NCI-H2081 (cell line): ENCODE measurements around the gene GALNT1.

Experiments
- DNase-seq, 2 experiments: peaks; one replicate each; lab custom pipeline; 2025; lab: John Stamatoyannopoulos, UW

Gene GALNT1

DNA sequence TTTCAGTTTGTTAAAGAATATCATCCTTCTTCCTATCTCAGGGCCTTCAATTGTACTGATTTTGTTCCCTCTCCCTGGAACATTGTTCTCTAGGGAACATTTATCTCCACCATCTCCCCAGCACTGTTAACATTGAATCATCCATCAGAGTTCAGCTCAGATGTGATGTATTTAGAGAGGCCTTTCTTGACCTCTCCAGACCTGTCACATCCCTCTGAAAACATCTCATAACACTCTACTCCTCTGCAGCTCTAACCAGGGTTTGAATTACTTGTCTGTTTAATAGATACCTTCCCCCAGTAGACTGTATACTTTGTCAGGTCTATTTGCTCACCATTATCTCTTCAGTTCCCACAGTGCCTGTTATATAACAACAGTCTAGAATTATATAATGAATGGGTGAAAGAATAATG lies 98.6 kb downstream of the GALNT1 start:
- DNase-seq = peak; percentile 20 to 67

DNA sequence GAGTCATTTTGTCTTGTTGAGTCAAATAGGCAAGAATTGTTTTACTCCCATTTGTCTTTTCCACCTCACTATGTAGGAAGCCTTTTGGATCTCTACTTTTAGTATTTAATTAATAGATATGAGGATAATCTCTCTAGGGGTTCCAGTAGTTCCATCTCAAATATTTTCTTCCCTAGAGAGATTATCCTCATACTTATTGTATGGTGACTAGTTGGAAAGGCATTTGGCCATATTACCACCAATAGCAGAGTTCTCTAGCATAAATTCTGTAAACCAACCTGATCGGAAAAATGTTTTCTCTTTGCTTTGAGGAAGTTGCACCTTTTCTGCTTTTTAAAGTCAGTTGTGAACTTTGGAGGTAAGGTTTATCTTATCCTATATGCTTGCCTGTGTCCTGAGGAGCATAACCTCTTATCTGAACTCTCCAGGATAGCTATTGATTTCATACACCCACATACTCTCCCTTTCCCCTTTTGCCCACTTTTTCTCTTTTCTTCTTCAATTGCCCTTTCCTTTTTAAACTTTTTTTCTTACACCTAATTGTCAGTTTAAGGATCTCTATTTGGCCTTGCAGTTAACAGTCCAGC lies 100.8 kb downstream of the GALNT1 start:
- no peak for DNase-seq

GRCh38 chr18:35683021-35683420 lies 101.5 kb downstream of the GALNT1 start:
- DNase-seq = no peak

DNA sequence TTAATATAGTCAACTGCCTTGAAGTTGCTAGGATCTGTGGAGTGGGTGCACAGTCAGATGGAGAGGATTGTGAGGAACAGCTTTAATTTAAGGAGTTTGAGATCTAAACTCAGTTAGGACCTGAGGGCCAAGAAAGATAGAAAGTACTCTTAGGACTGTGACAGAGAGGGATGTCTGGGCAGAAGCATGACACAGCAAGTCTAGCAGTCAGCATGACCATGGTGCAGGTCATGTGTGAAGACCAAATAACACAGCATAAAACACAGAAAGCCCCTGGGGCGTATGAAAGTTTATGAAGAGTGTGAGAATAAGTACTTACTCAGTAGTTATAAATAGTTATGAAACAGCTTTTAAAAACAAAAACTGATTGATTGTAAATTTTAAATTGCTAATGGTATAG lies 107.2 kb downstream of the GALNT1 start:
- no peak for DNase-seq

- no peak for DNase-seq
These were observed 108.2 kb downstream of the GALNT1 start for GRCh38 chr18:35689728-35690127.

GRCh38 chr18:35691625-35692024 lies 110.1 kb downstream of the GALNT1 start:
- no peak for DNase-seq

DNA sequence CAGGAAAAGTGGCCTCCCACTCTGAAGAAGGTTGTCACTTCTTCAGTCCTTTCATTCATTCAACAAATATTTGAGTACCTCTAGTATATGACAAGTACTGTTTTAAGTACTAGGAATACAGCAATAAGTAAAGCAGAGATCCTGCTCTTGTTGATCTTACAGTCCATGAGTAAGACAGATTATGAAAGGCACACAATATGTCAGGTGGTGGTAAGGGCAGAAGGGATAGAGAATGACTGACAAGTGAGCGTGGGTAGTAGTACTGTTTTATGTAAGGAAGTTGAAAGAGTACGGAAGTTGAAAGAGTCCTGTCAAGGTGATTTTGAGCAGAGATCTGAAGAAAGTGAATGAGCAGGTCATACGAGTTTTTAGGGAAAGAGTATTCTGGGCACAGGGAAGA lies 111.3 kb downstream of the GALNT1 start:
- no peak for DNase-seq

DNA sequence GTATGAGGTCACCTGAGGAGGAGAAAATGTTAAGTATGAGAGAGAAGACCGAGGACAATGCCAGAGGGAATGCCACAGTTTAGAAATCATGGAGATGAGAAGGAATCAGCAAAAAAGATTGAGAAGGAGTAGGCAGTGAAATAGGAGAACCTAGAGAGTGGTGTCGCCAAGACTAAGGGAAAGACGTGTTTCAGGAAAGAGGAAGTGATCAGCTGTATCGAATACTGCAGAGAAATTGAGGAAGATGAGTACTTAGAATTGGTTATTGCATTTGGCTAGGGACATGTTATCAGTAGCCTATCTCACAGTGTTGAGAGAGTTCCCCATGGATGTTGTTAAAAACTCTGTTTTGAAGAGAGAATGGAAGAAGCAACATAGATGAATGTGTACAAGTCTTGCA lies 112.3 kb downstream of the GALNT1 start:
- DNase-seq = no peak

DNA sequence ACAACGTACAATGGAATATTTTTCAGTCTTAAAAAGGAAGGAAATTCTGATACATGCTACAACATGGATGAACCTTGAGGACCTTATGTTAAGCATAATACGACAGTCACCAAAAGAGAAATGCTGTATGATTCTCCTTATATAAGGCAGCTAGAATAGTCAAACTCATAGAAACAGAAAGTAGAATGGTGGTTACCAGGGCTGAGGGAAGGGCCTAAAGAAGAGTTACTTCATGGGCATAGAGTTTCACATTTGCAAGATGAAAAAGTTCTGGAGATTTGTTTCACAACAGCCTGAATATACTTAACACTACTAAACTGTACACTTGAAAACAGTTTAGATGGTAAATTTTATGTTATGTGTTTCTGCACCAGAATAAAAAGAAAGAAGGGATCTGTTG lies 113.3 kb downstream of the GALNT1 start:
- no peak for DNase-seq

GRCh38 chr18:35695384-35695783 lies 113.8 kb downstream of the GALNT1 start:
- no peak for DNase-seq

- DNase-seq = no peak
These were observed 114.3 kb downstream of the GALNT1 start for GRCh38 chr18:35695803-35696202.

DNA sequence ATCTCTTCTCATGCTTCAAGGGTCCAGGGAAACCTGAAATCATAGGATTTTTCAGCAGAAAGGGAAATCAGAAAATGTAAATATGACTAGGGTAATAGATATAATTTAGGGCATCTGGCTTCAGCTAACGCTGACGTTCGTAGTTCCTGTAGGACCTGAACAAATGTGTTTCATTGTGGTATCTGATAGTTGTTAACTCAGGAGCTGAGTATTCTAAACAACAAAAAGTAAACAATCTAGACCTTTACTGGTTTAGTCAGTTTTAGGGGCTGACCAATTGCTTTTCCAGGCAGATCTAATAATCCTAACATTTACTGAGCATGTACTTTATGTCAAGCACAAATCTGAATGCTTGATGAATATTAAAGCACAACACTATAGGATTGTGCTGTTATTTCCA lies 114.8 kb downstream of the GALNT1 start:
- no peak for DNase-seq

DNA sequence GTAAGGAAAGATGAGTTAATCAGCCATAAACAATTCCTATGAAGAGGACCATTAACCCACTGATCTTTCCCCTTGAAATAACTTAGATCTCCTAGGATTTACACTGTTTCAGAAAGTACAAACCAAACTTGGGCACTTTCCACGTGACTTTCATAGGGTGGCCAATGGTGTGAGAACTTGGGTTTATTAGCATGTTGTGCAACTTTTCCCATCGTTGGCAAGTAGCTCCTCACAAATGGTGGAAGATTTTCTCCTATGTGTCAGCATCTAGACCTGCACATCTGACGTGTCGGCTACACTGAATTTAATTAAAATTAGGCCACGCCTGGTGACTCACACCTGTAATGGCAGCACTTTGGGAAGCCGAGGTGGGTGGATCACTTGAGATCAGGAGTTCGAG lies 116.3 kb downstream of the GALNT1 start:
- no peak for DNase-seq

DNA sequence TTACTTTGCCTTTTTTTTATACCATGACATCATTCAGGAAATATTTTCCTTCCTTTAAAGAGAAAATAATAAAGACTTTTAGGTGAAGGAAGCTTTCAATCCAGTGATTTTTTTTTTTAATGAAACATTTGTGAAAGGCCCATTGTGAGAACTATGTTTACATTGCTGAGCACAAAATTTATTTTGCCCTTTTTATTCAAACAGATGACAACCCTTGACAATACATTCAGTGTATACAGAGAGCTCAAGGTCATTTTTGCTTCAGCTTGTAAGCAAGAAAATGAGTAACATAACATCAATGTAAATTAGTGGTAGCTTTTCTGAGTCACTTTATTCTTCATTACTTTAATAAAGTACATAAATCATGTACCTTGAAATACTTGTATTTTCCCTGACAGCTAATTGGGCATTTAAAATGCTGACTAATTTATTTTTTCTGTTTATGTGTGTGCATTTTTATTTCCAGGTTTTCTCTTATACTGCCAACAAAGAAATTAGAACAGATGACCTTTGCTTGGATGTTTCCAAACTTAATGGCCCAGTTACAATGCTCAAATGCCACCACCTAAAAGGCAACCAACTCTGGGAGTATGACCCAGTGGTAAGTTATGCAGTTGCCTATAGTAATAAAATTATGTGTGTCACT lies 121.6 kb downstream of the GALNT1 start:
- peak; percentile 0 to 13 for DNase-seq

GRCh38 chr18:35705988-35706387 lies 124.4 kb downstream of the GALNT1 start:
- no peak for DNase-seq

GRCh38 chr18:35707247-35707646 lies 125.7 kb downstream of the GALNT1 start:
- no peak for DNase-seq

GRCh38 chr18:35707674-35708073 lies 126.1 kb downstream of the GALNT1 start:
- no peak for DNase-seq

- no peak for DNase-seq
These were observed 129.0 kb downstream of the GALNT1 start for GRCh38 chr18:35710581-35710980.

DNA sequence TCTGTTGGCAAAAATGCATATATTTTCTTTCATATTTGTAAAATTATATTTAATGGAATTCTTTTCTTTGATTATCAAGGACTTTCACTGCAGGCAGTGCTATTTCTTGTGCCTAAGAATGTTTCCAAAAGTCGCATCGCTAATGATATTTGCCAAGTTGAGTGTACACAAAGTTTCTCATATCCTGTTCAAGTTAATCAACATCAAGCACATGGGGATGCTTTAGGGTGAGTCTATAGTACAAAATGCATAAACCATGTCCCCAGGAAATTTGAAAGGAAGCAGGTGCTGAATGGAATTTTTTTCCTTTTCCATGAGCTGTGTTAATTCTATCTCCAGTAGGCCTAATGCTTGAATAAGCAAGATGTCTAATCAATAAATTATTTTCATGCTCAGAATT lies 129.7 kb downstream of the GALNT1 start:
- no peak for DNase-seq

DNA sequence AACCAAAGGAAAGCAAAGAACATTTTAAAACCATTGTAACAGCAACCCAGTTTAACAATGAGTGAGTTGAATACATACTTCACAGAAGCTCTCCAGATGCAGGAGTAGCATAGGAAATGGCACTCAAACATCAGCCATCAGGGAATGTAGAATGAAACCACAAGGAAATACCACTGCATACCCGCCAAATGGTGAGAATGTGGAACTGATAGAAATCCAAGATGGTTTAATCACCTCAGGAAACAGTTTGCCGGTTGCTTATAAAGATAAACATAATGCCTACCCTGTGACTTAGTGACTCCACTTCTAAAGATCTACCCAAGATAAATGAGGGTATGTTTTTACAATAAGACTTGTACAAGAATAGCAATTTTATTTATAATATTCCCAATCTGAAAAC lies 132.0 kb downstream of the GALNT1 start:
- no peak for DNase-seq

DNA sequence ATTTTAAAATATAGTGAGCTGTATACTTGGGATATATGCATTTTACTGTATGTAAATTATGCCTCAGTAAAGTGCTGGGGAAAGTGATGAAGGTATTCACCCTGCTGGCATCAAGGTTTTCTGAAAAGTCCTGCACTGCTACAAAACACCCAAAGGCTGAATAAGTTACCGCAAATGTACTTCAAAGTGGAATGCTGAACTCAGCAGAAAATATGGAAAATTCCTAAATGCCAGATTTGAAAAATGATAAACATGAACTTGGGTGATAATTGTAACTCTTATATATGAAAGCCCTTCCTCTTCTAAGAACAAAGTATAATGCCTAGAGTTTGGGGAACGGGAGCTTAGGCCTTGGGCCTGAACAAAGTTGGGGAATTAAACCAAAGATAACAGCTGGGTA lies 133.0 kb downstream of the GALNT1 start:
- DNase-seq = no peak

DNA sequence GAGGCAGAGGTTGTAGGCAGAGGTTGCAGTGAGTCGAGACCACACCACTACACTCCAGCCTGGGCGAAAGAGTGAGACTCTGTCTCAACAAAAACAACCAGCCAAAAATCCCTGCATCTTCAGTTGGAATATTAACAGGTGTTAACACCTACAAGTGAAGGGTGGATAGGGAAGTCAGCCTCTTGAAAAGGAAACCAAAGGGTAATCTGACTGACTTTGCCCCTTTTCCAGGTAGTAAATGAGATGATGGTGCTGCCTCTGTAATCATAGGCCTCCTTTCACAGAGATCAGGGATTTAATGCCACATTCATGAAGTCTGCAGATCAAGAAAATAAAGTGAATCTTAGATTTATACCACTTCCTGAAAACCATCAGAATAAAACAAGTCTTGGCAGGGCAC lies 133.6 kb downstream of the GALNT1 start:
- DNase-seq = no peak

DNA sequence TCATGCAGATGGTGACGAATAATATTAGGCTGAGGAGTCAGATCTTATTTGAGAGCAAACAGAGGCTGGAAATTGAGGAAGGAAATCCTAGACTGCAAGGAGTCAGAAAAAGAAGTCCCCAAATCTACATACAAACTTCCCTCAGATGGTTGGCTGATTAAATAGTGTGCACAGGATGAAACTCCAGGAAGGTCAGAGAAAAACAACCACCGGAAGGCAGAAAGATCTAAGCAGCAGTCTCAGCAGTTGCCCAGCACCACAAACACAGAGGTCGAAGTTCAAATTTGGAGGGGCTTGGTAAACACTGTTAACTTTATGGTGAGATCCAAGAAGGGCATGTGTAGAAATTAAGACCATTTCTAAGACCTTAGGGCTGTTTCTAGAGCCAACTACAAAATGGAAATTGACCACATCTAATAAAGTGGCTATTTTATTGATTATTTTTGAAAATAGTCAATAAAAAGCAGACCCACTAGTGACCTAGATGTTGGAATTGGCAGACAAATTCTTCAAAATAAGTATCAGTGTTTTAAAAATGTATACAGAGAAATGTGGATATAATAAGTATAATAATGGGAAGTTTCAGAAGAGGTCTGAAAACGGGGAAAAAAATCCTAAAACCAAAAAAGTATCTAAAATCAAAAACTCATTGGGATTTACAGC lies 134.8 kb downstream of the GALNT1 start:
- no peak for DNase-seq

- no peak for DNase-seq
These were observed 135.6 kb downstream of the GALNT1 start for GRCh38 chr18:35717182-35717581.
